Hematopoietic multipotent progenitor cell treated with erythropoietin and hydrocortisone succinate and interleukin-3 and kit ligand, for 8 days (in vitro differentiated cells): ENCODE data around the gene MAPK8IP1.
A peak's percentile ranks its signal among the peaks of the same experiment; 100 is the strongest.

Experiments
- DNase-seq: peaks from one replicate; pipeline ENCODE4 v3.0.0-alpha.2; 2015

The MAPK8IP1 gene

DNA sequence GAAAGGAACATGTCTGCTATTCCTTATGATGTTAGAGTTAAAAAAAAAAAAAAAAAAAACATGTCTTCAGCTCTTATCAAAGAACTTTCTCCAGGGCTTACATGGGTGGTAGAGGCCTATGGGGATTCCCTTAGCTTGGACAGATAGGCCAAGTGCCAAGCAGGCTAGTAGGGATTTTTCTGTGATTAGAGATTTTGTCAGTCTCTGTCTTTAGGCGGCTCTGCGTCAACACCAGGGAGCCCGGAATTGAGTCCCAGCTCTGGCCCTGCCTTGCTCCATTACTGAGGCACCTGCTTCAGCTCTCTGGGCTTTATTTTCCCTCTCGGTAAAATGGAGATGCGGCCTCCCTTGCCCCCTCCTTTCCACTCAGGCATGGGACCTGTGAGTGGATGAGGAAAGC is 25.1 kb upstream of the MAPK8IP1 start:
- DNase-seq, result peak; percentile 12

DNA sequence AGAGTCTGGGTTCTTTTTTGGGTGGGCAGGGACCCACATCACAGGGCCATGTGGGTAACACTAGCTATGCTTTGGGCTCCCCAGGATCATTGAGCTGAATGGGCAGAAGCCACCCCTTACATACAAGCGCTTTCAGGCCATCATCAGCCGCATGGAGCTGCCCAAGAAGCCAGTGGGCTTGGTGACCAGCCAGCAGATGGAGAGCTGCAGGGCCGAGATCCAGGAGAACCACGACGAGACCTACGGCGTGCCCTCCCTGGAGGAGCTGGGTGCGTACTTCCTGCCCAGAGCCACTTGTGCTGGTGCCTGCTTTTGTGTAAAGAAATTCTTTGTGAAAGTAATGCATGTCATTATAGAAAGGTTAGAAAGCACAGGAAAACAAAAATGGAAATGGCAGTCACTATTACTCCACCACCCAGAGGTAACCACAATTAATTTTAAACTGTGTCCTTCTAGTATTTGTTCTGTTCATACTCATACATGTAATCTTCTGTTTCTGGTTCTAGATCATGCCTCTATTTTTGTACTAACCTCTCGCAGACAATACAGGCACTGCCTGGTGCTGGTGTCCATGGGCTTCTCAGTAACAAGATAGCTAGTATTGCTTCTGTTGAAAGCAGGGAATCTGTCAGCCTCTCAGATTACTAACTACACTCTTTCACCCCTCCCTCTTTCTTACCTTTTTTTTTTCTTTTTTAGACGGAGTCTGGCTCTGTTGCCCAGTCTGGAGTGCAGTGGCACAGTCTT is 24.5 kb upstream of the MAPK8IP1 start:
- DNase-seq, result no peak

DNA sequence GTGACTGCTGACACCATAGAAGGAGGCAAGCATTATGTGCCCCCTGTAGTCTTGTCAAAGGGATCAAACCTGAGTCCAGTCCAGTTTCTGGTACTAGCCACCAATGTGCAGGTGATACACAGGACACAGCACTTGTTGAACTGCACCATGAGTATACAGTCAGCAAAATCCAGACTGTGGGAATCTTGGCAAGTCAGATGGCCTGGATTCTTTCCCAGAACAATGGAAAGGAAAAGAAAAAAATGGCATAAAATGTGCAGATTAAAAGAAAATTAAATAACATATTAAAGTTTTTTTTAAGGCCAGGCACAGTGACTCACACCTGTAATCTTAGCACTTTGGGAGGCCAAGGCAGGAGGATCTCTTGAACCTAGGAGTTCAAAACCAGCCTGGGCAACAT is 21.4 kb upstream of the MAPK8IP1 start:
- no peak for DNase-seq

DNA sequence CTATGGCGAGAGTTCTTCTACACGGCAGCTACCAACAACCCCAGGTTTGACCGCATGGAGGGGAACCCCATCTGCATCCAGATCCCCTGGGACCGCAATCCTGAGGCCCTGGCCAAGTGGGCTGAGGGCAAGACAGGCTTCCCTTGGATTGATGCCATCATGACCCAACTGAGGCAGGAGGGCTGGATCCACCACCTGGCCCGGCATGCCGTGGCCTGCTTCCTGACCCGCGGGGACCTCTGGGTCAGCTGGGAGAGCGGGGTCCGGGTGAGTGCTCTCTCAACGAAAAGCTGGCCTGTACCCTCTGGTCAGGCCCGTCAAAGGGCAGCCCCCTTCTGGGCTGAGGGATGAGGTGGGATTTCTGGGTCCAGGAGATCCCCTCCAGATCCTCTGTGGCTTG is 15.9 kb upstream of the MAPK8IP1 start:
- DNase-seq, result no peak

DNA sequence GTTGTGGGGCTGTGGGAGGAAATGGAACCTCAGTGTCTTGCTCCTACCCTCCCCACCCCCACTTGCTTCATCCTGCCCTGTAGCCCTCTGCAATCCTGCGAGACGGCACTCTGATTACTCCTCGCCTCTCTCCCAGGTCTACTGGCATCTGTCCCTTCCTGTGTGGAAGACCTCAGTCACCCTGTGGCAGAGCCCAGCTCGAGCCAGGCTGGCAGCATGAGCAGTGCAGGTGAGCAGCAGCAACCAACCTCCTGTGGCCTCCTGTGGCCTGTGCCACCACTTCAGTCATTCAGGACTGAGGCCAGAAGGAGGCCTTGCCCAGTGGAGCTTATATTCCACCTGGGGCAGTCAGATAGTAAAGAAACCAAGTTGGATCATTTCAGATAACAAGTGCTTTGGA is 14.7 kb upstream of the MAPK8IP1 start:
- no peak for DNase-seq

DNA sequence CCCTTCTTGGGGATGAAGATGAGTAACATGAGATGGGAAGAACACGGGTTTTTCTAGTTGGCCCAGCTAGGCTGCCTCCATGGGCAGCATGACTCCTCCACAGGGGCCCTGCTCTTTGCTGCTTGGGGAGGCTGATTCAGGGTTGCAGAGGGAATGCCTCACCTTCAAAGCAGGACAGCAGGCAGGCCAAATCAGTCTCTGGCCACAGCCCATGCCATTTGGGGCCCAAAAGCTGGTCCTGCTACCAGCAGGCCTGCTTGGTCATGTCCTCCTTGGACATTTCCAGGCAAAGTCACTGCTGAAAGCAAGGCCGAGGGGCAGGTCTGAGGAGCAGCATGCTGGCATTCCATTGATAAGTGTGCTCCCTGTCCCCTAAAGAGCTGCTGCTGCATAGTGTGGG is 13.8 kb upstream of the MAPK8IP1 start:
- no peak for DNase-seq

DNA sequence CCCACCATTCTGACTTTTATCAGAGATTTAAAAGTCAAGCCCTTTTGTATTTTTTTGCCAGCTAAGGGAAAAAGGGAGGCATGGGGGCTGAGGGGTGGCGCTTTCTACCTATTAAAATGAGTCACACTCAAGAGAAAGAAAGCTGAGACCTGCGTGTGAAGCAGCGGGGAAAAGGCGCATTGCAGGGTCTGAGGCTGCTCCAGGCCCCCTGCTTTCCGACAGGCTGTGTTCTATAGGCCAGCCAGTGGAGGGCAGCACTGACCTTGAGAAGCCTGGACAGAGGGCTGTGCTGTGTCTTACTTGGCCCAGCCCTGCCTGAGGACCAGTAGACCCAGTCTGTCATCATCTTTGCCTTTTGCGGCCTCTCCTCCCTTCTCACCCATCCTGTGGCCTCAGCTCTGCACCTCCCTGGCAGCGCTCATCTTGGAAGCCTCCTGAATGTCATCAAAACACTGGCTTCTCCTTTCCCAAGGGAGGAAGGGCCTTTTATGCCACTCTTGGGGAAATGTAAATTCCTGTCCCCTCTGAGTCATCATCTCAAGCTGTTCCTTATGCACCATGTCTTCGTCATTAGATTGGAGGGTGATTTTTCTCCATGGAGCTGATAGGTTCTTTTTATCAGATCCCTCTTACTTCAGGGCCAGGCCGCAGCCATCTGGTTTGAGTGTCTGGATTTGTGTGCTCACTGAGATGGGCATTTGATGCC is 12.6 kb upstream of the MAPK8IP1 start:
- peak; percentile 58 for DNase-seq

DNA sequence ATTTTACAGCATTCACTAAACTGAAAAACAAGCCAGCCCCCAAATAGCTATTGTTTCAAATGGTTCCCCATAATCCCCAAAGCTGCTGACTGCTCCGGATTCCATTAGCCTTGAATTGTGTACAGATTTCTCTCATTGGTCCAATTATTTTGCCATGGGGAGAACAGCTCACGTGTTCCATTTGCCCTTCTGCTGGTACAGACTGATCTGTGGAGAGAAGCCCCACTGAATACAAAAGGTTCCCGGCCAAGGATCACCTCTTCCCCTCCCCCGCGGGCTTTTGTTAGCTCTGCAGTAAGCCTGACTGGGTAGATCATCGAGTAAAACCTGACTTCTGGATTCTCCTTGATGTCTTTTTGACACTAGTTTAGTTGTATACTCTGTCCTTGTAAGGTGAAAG is 9.1 kb upstream of the MAPK8IP1 start:
- no peak for DNase-seq

DNA sequence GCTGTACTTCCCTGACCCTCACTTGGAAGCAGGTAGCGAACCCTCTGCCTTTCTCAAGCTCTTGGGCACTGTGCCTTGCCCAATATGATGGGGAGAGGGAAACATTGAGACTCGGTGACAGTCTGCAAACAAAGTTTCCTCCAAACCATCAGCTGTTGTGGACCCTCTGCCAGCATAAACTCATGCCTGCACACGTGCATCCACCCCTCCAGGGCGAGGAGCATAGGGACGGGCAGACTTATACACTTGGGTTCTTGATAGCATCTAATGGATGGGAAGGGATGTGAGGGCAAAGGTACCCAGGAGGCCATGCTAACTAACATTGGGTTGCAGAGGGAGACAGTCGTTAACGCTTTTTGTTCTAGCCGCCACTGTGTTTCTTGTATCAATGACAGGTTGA is 8.2 kb upstream of the MAPK8IP1 start:
- no peak for DNase-seq

DNA sequence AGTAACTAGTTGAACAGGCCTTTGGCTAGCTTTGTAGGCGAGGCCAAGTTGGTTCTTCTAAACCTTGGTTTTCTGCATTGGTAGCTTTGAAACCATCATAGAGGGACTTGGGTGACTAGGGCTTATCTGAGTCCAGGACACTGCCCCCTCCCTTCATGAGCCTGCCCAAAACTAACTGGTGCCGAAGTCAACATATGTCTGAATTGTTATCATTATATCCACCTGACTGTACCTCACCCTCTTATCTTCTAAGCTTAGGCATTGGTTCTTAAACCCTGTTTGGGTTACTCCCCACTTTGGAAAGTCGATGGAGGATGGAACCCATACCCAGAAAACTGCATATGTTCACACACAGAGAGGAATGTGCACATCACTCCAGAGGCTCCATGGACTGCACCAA is 7.6 kb upstream of the MAPK8IP1 start:
- peak; percentile 40 for DNase-seq

DNA sequence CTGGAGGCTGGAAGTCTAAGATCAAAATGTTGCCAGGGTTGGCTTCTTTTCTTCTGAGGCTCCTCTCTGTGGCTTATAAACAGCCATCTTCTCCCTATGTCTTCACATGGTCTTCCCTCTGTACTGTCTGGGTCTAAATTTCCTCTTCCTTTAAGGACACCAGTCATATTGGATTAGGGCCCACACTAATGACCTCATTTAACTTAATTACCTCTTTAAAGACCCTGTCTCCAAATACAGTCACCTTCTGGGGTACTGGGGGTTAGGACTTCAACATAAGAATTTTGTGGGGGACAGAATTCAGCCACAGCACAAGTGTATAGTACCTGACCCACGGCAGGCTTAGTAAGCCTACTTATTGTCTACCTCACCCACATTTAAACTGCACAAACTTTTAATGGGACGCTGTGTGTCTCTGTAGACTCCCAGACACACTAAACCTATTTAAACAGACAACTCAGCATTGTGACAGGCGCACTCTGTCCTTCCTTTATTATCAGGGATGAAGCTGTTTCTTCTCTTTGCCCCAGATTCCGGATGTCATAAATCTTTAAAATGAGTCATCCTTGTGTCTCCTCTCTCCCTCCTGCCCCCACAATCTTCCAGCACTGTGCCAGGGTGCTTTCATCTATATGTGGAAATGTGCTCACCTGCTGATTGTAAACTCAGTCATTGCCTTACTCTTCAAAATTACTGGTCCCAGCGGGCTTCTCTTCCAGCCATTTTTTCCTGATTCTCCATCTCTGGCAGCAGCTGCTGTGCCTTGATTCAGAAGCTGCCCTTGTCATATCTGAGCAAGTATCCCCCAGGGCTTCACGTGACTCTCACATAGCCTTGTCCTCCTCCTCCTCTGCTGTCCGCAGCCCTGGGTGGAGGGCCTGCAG is 5.4 kb upstream of the MAPK8IP1 start:
- DNase-seq, result no peak

DNA sequence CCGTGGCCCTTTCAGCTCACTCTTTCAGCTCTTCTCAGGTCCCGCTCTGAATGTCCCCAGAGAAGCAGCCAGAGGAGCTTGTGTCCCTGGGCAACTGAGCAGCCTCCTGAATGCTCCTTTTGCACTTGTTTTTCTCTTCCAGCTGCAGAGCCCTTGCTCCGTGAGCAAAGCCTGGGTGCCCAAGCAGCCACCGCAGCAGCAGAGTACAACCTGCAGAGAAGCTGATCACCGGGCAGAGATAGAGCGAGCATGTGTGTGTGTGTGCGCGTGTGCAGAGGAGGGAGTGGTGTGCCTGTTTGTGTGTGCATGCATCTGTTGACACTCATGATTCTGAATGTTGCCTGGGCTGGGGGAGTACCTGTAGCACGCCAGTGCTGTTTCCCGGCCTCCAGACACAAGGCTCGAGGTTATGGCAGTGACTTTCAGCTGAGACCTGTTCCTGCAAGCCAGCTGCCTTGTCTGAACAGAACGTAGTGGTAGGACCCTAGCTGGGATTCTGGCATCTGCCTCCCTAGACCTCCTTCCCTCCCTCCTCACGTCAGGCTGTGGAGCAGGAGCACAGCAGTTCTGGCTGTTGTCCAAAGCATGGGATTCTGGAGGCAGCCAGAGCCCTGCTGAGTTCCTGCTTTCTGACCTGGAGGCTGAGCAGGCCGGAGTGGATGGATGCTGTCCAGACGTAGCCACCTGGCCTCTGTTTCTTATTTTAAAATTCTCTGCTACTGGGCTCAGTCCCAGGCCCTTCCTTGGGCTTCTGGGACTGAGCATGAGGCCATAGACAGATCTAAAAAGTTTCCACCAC is 4.5 kb upstream of the MAPK8IP1 start:
- DNase-seq, result no peak

DNA sequence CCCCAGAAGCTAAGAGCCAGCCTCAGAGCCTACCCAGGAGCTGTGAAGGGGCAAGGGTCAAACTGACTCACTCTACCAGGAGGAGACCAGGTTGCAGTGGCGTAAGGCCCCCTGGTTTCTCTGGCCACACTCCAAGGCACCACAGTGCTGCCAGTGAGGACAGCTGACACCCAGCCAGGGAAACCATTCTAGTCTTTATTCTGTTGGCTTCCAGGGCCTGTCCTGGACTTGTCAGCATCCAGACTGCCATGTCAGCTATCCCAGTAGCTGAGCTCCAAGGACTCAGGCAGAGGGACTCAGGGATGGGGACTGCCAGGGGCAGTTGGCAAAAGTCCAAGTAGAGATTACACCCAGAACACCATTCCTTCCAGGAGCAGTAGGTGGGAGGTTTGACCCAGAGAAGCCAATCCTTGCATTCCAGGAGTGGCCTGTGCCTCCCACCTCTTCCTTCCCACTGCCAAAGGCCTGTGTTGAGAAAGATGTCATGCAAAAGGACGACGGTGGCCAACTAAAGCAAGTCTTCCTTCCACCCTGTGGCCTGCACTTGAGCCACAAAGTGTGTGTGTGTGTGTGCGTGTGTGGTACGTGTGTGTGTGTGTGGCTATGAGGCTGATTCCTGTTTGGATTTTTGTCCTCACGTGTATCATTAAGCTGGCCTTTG is 3.6 kb upstream of the MAPK8IP1 start:
- no peak for DNase-seq

DNA sequence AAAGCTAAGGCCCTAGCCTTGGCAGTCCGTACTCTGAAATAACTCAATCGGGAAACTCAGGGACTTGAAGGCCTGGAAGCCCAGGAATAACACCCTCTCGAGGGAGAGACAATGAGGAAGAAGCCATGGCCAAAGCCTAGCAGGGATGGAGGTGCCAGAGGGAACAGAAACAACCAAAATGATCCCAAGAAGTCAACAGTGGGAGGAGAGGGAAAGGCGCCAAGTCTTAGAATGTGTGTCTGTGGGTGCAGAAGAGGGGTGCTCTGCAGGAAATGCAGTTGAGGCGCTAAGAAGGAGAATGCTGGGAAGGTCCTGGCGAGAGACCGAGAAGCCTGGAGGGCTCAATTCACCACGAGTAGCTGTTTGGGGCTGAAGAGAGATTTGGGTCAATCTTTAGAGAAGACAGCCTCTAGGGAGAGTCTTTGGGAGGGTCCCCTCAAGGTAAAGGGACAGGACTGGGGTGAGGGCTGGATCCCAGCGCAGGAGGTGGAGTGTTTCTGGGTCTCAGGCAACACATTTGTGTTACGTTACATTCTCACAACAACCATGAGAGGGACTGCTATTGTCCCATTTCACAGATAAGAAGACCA is 760 bp upstream of the MAPK8IP1 start:
- no peak for DNase-seq

DNA sequence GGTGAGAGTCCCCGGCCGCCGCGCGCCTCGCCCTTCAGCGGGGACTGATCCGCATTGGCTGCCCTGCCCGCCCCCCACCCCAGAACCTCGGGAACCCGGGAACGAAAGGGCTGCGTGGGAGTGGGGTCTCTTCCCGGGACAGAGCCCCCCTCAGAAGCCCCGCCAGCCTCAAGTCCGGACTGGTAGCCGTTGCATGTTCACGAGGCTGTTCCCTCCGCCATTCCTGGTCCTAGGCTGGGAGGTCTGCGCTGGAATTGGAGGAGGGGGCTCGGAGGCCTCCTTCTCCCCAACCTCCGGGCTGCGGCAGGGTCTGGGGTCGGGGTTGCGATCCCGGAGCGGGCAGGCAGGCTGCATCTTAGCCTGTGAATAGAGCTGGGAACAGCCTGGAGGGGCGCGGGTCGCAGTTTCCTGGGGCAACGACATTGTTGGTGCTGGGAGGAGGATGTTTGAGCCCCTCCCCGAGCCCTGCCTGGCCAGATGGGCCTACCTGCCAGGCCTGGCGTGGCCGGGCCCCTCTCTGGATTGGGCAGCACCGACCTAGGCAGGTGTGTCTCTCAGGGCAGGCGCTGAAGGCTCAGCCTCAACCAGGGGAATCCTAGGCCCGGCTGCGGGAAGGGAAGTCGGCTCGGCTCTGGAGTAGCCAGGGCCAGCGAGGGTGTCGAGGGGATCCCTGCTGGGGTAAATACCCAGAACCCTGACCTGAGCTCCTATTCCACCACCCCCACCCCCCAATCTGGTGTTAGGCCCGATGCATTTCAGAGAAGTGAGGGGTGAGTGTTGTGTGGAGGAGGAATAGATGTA is 670 bp downstream of the MAPK8IP1 start:
- DNase-seq, result no peak

DNA sequence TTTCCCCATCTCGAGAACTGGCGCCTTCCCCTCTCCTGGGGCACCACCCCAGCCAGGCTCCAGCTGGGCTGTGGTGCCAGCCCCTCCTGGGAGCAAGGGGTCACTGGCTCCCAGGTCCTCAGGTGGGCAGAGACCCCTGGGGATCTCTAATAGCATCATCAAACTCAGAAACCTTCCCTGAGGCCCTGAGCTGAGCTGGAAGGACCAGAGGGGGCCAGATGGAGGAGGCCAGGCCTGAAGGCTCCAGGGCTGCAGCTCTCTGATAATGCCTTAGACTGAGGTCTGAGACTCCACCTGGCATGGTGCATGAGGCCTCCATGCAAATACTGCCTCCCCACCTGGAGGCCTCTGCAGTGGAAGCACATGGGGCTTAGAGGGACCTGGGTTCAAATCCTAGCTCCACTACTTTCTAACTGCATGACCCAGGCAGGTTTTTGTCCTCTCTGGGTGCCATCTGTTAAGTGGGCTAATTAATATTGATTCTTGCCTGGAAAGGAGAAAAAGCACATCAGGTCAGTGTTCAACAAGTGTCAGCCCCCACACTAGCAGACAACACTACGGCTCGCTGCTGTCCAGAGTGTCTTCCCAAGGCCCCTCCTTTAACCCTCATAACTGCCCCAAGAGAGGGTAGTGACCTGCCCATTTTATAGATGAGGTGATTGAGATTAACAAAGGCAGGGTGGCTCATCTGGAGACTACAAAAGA is 1.5 kb downstream of the MAPK8IP1 start:
- no peak for DNase-seq

DNA sequence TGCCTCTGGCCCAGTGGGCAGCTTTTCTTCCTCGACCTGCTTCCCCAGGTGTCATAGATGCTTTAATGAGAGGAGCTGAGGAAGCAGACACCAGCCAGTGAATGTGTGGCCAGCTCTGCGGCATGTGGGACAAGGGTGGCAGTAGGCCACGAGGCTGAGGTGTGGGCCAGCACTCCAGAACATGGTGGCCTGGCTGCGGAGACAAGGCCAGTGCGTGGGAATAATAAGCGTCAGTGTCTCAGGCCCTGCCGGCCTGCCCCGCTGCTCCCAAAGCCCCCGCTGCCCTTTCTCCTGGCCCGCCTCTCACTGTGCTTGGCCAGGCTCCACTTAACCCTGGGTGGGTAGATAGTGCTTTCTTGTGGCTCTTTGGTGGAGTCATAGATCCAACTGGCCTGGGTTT is 2.1 kb downstream of the MAPK8IP1 start:
- no peak for DNase-seq

DNA sequence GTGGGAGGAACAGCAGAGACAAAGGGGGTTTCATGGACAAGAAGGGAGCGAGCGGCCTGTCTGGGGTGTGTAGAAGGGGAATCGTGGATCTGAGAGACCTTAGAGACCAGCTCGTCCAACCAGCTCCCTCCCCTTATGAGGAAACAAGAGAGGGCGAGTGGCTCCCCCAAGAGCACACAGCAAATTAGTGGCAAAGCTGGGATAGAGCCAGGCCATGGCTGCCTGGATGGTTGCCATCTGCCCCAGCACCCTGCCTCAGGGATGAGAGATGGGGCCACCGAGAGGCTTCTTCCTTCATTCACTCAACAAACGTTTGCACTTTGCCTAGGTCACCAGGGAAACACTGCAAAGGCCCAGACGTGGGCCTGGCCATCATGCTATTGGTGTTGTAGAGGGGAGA is 4.1 kb downstream of the MAPK8IP1 start:
- no peak for DNase-seq

DNA sequence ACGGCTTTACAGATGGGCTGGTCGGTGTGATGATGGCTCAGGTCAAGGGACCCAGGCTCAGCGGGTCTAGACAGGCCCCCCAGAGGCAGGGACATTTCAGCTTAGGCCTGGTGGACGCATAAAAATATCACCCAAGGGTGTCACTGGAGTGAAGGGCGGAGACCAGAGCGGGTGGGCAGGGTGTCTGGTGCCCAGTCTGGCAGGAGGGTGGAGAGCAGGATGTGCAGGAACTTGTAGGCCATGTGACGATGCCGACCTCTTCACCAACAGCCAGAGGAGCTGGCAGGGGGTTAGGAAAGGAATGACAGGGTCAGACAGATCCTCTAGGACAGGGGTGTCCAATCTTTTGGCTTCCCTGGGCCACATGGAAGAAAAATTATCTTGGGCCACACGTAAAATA is 4.5 kb downstream of the MAPK8IP1 start:
- no peak for DNase-seq

DNA sequence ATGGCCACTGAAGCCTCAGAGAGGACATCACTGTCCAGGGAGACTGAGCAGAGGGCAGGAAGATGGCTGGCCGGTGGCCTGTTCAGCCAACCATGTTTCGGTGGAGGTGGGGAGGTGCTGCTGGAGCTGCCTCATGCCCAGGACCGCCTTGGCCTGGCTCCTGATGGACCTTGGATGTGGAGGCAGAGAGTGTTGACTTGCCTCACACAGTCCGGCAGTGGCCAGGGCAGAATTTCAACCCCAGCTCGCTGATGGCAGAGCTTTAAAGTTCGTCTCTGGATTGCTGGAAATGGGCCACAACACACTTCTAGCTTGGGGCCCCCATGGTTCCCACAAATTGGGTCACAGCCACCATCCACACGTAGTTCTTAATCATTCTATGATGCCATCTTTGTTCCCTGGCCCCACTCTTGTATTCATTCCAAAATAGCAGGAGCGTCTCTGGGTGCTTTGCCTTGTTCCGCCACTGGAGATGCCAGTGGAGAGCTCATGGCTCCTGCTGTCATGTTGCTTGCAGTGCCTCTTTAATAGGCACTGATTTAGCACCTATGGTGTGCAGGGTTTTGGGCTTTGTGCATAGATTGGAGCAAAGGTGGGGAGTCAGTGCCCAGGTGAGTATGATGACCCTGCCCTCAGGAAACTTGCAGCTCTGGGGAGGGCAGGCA is 5.6 kb downstream of the MAPK8IP1 start:
- no peak for DNase-seq
